Erythroblast (primary cell): Measurements from ENCODE around the gene USP10.

ENCODE experiments used
- GATA1 ChIP-seq: IDR thresholded peaks from 2 replicates; pipeline ENCODE4 v1.6.1; 2011; ENCODE audit warnings: low read depth, mild to moderate bottlenecking, control low read depth, low read length, moderate library complexity
- POLR2A ChIP-seq: IDR thresholded peaks from 2 replicates; pipeline ENCODE4 v1.6.1; 2011; ENCODE audit warnings: mild to moderate bottlenecking, low read length

DNA sequence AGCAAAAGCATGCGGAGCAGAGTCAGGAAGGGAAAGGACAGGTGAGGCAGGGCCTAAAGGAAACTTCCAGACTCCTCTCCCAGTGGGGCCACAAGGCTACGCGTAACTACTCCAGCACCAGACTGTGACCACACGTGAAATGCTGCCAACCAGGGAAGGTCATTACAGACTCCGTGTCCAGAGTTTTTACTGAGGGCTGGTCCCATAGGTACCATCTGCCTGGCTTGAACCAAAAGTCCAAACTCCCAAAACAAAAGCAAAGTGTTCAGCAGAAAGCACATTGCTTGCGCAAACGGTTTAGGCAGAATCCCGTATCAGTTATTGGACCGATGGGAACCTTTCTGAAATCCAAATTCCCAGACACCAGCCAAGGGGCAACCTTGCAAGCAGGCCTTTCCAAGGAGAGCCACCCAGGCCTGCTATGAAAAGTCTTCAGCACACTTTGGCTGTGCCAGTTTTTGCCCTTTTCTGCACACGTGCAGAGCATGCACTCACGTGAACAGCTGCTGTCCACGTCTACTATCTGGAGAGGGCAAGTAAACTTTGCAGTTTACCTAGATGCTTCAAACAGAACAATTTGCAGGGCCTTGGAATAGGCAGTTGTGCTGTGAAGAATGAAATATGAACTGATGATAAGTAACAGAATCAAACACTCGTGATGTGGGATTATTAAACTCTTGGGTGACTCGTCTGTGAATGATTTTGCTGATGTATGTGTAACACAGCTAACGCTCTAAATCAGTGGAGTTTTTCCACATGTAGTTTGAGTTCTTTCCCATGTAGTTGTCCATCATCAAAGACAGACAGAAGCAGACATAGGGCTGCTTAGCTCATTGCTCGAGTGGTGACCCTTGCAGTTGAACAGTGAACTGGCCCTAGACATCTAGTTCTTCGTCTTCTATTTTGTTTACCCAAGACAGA, 61.9 kb downstream of the USP10 start:
- no peak for TF ChIP-seq POLR2A
- TF ChIP-seq GATA1 = no peak
